Ascending aorta (tissue), 2 donors: ENCODE data around the gene TFB1M. TPM values are rescaled to one million over a fixed set of nuclear protein-coding genes. Genes with fewer than 3 reads are reported as not detected.

Source experiments
- DNase-seq, 2 donors: peaks; one replicate each; pipeline ENCODE4 v3.0.0-alpha.2; 2019; ENCODE audit warnings: low spot score in 2 of 2
- H3K27ac ChIP-seq, 2 donors: fragments of 200-600 bp; sonication (generic); one replicate each; pipeline ENCODE4 v1.5.1; 2016 to 2017; ENCODE audit warnings: mild to moderate bottlenecking in 1 of 2
- H3K27me3 ChIP-seq: fragments of 200-600 bp; sonication (generic); one replicate; pipeline ENCODE4 v1.5.1; 2017
- H3K36me3 ChIP-seq, 2 donors: fragments of 200-600 bp; sonication (generic); one replicate each; pipeline ENCODE4 v1.5.1; 2016
- H3K4me1 ChIP-seq, 2 donors: fragments of 200-600 bp; sonication (generic); one replicate each; pipeline ENCODE4 v1.5.1; 2016 to 2017; ENCODE audit warnings: mild to moderate bottlenecking in 1 of 2
- H3K4me3 ChIP-seq, 2 donors: fragments of 200-600 bp; sonication (generic); one replicate each; pipeline ENCODE4 v1.5.1; 2016 to 2017; ENCODE audit warnings: mild to moderate bottlenecking in 1 of 2
- H3K9me3 ChIP-seq, 2 donors: fragments of 200-600 bp; sonication (generic); one replicate each; pipeline ENCODE4 v1.5.1; 2016
- CTCF ChIP-seq, 3 experiments: fragments of 200-600 bp in 2 of 3; fragments of 450-650 bp in 1 of 3; sonication (generic) in 2 of 3; IDR thresholded peaks; one replicate each; pipeline ENCODE4 v1.5.1; 2016 to 2019; ENCODE audit warnings: antibody characterized with exemption in 3 of 3, mild to moderate bottlenecking in 1 of 3, moderate library complexity in 1 of 3
- intact Hi-C: fragments of 100-400 bp; cut with DNase I; formaldehyde crosslinking; loops from one replicate; pipeline ENCODE4 v1.15.1; 2023
- total RNA-seq: library from RNA; depleted of rRNA; stranded (reverse); fragments of >200 nt; gene quantifications from one replicate; pipeline ENCODE4 v1.1.0, GENCODE V29; 2016

Gene TFB1M
- total RNA-seq, 1 donor from 2014 or later = 2.9 TPM

- intact Hi-C loops = no loop called here
- Histone ChIP-seq H3K27me3 (no peaks in the 10 kb centered on the region), H3K36me3 (peaks cover 10 to 19% of the 10 kb centered on the region in 2 donors), H3K4me1 (no peaks in the 10 kb centered on the region), H3K27ac (no peak overlapping the region), H3K4me3 (no peak overlapping the region), H3K9me3 (no peaks in the 10 kb centered on the region)
- no peak for DNase-seq
- no peak for TF ChIP-seq CTCF (IDR thresholded peaks at IDR 0.05)
These were observed 23.8 kb downstream of the TFB1M start for GRCh38 chr6:155290491-155290890.

- no peak for DNase-seq
- Histone ChIP-seq H3K27me3 (no peaks in the 10 kb centered on the region), H3K4me3 (no peak overlapping the region), H3K4me1 (no peaks in the 10 kb centered on the region), H3K36me3 (peaks cover 1 to 32% of the 10 kb centered on the region in 2 donors), H3K9me3 (no peaks in the 10 kb centered on the region), H3K27ac (no peak overlapping the region)
- TF ChIP-seq CTCF (IDR thresholded peaks at IDR 0.05) = no peak
- intact Hi-C loops = no loop called here
These were observed 26.5 kb downstream of the TFB1M start for GRCh38 chr6:155287762-155288161.

- Histone ChIP-seq H3K9me3 (no peaks in the 10 kb centered on the region), H3K4me3 (no peak overlapping the region)
- intact Hi-C loops = no loop called here
These were observed 29.5 kb downstream of the TFB1M start for GRCh38 chr6:155284775-155285174.

GRCh38 chr6:155278319-155279049 is 35.8 kb downstream of the TFB1M start:
- Histone ChIP-seq H3K36me3 (peaks cover 0 to 4% of the 10 kb centered on the region in 2 donors), H3K4me1 (peaks cover 3 to 8% of the 10 kb centered on the region in 2 donors), H3K9me3 (no peaks in the 10 kb centered on the region), H3K4me3 (no peak overlapping the region), H3K27ac (no peak overlapping the region), H3K27me3 (no peaks in the 10 kb centered on the region)
- intact Hi-C loops = no loop called here
- no peak for DNase-seq
- TF ChIP-seq CTCF (IDR thresholded peaks at IDR 0.05) = no peak

More at GRCh38 chr6:155284775-155285174, 29.5 kb downstream of the TFB1M start:
- no peak for DNase-seq
- Histone ChIP-seq H3K27ac (no peak overlapping the region), H3K27me3 (no peaks in the 10 kb centered on the region), H3K36me3 (peaks cover 0 to 19% of the 10 kb centered on the region in 2 donors), H3K4me1 (no peaks in the 10 kb centered on the region)
- TF ChIP-seq CTCF (IDR thresholded peaks at IDR 0.05) = no peak

- intact Hi-C loops = no loop called here
- no peak for TF ChIP-seq CTCF (IDR thresholded peaks at IDR 0.05)
- Histone ChIP-seq H3K27ac (no peak overlapping the region), H3K9me3 (no peaks in the 10 kb centered on the region), H3K4me1 (peaks cover 3 to 22% of the 10 kb centered on the region in 2 donors), H3K36me3 (peaks cover 0 to 4% of the 10 kb centered on the region in 2 donors), H3K4me3 (no peak overlapping the region), H3K27me3 (no peaks in the 10 kb centered on the region)
- DNase-seq = no peak
These were observed 37.6 kb downstream of the TFB1M start for GRCh38 chr6:155276638-155277037.
